Measurements from ENCODE around the gene CT83.

The CT83 gene

GRCh38 chrX:116435597-116435996 is 27.2 kb downstream of the CT83 start:
- Histone ChIP-seq H3K4me1 (ENCODE audit: insufficient read depth, insufficient read length) (no peaks in the 10 kb centered on the region), H3K36me3 (ENCODE audit: insufficient read depth, insufficient read length, low read length) (no peaks in the 10 kb centered on the region), H3K27me3 (ENCODE audit: insufficient read depth, insufficient read length) (no peaks in the 10 kb centered on the region), H3K4me3 (ENCODE audit: insufficient read length, low read depth) (no peak overlapping the region), H3K9ac (ENCODE audit: insufficient read length, low read depth) (no peak overlapping the region), H3K9me3 (ENCODE audit: insufficient read depth, low read length) (no peaks in the 10 kb centered on the region)
- DNase-seq (ENCODE audit: low read depth, low spot score), result no peak
- no peak for TF ChIP-seq YY1 (IDR thresholded peaks at IDR 0.05; ENCODE audit: insufficient read depth, insufficient read length)
- no peak for TF ChIP-seq ZNF274 (IDR thresholded peaks at IDR 0.05; ENCODE audit: low read depth, low read length)
- no peak for TF ChIP-seq SUZ12 (IDR thresholded peaks at IDR 0.05; ENCODE audit: extremely low read depth, insufficient read depth, insufficient read length)

GRCh38 chrX:116427978-116428377 is 34.8 kb downstream of the CT83 start:
- Histone ChIP-seq H3K4me1 (ENCODE audit: insufficient read depth, insufficient read length) (no peaks in the 10 kb centered on the region), H3K4me3 (ENCODE audit: insufficient read length, low read depth) (no peak overlapping the region), H3K9ac (ENCODE audit: insufficient read length, low read depth) (no peak overlapping the region), H3K9me3 (ENCODE audit: insufficient read depth, low read length) (no peaks in the 10 kb centered on the region), H3K36me3 (ENCODE audit: insufficient read depth, insufficient read length, low read length) (no peaks in the 10 kb centered on the region), H3K27me3 (ENCODE audit: insufficient read depth, insufficient read length) (no peaks in the 10 kb centered on the region)
- no peak for DNase-seq (ENCODE audit: low read depth, low spot score)
- TF ChIP-seq YY1 (IDR thresholded peaks at IDR 0.05; ENCODE audit: insufficient read depth, insufficient read length) (no peak), SUZ12 (IDR thresholded peaks at IDR 0.05; ENCODE audit: extremely low read depth, insufficient read depth, insufficient read length) (no peak), ZNF274 (IDR thresholded peaks at IDR 0.05; ENCODE audit: low read depth, low read length) (no peak)

- no peak overlapping the region for H3K9ac ChIP-seq (ENCODE audit: insufficient read length, low read depth)
- DNase-seq (ENCODE audit: low read depth, low spot score), result no peak
These were observed 44.8 kb downstream of the CT83 start for GRCh38 chrX:116417968-116418367.

GRCh38 chrX:116417214-116417613 is 45.6 kb downstream of the CT83 start:
- TF ChIP-seq SUZ12 (IDR thresholded peaks at IDR 0.05; ENCODE audit: extremely low read depth, insufficient read depth, insufficient read length) (no peak), ZNF274 (IDR thresholded peaks at IDR 0.05; ENCODE audit: low read depth, low read length) (no peak), YY1 (IDR thresholded peaks at IDR 0.05; ENCODE audit: insufficient read depth, insufficient read length) (no peak)
- Histone ChIP-seq H3K9me3 (ENCODE audit: insufficient read depth, low read length) (no peaks in the 10 kb centered on the region), H3K27me3 (ENCODE audit: insufficient read depth, insufficient read length) (no peaks in the 10 kb centered on the region), H3K9ac (ENCODE audit: insufficient read length, low read depth) (no peak overlapping the region), H3K36me3 (ENCODE audit: insufficient read depth, insufficient read length, low read length) (no peaks in the 10 kb centered on the region), H3K4me3 (ENCODE audit: insufficient read length, low read depth) (no peak overlapping the region), H3K4me1 (ENCODE audit: insufficient read depth, insufficient read length) (no peaks in the 10 kb centered on the region)
- no peak for DNase-seq (ENCODE audit: low read depth, low spot score)

More at GRCh38 chrX:116417968-116418367, 44.8 kb downstream of the CT83 start:
- H3K9me3 ChIP-seq (ENCODE audit: insufficient read depth, low read length), result no peaks in the 10 kb centered on the region
- H3K27me3 ChIP-seq (ENCODE audit: insufficient read depth, insufficient read length), result no peaks in the 10 kb centered on the region
- TF ChIP-seq SUZ12 (IDR thresholded peaks at IDR 0.05; ENCODE audit: extremely low read depth, insufficient read depth, insufficient read length) (no peak), YY1 (IDR thresholded peaks at IDR 0.05; ENCODE audit: insufficient read depth, insufficient read length) (no peak)
- no peaks in the 10 kb centered on the region for H3K36me3 ChIP-seq (ENCODE audit: insufficient read depth, insufficient read length, low read length)
- H3K4me1 ChIP-seq (ENCODE audit: insufficient read depth, insufficient read length), result no peaks in the 10 kb centered on the region
- H3K4me3 ChIP-seq (ENCODE audit: insufficient read length, low read depth), result no peak overlapping the region

GRCh38 chrX:116413273-116413672 is 49.5 kb downstream of the CT83 start:
- peaks cover 10% of the 10 kb centered on the region; the same call in 1 of the 2 replicates for H3K9me3 ChIP-seq (ENCODE audit: insufficient read depth, low read length)
- no peaks in the 10 kb centered on the region for H3K4me1 ChIP-seq (ENCODE audit: insufficient read depth, insufficient read length)
- no peak overlapping the region for H3K9ac ChIP-seq (ENCODE audit: insufficient read length, low read depth)
- H3K4me3 ChIP-seq (ENCODE audit: insufficient read length, low read depth), result no peak overlapping the region
- DNase-seq (ENCODE audit: low read depth, low spot score), result no peak
- TF ChIP-seq YY1 (IDR thresholded peaks at IDR 0.05; ENCODE audit: insufficient read depth, insufficient read length) (no peak), ZNF274 (IDR thresholded peaks at IDR 0.05; ENCODE audit: low read depth, low read length) (no peak)
- H3K36me3 ChIP-seq (ENCODE audit: insufficient read depth, insufficient read length, low read length), result no peaks in the 10 kb centered on the region
- H3K27me3 ChIP-seq (ENCODE audit: insufficient read depth, insufficient read length), result no peaks in the 10 kb centered on the region

Data from NT2/D1 (cell line).